Mesenchymal stem cell (in vitro differentiated cells and primary cell): ENCODE results near the gene GALNT16.
A peak's percentile ranks its signal among the peaks of the same experiment; 100 is the strongest.

ENCODE experiments used
- DNase-seq: peaks from one replicate; pipeline ENCODE4 v3.0.0-alpha.2; 2013
- H2AFZ ChIP-seq: one replicate; pipeline ENCODE4 v1.6.1; 2013; ENCODE audit warnings: low read depth, mild to moderate bottlenecking, control low read depth, inconsistent platforms, low read length, moderate library complexity
- H2AK5ac ChIP-seq: 2 replicates; pipeline ENCODE4 v1.6.1; 2013; ENCODE audit warnings: low read length, moderate library complexity, mild to moderate bottlenecking, inconsistent platforms; ENCODE audit not compliant: severe bottlenecking
- H2BK120ac ChIP-seq: one replicate; pipeline ENCODE4 v1.6.1; 2013; ENCODE audit warnings: low read depth, mild to moderate bottlenecking, inconsistent platforms, low read length, moderate library complexity
- H2BK12ac ChIP-seq, 2 experiments: one replicate each; pipeline ENCODE4 v1.6.1; 2013; ENCODE audit warnings: inconsistent platforms in 2 of 2, low read length in 2 of 2, mild to moderate bottlenecking in 2 of 2, moderate library complexity in 2 of 2, control low read depth in 1 of 2
- H2BK15ac ChIP-seq: one replicate; pipeline ENCODE4 v1.6.1; 2013; ENCODE audit warnings: mild to moderate bottlenecking, low read depth, inconsistent platforms; ENCODE audit not compliant: poor library complexity, severe bottlenecking
- H2BK5ac ChIP-seq: 2 replicates; pipeline ENCODE4 v1.6.1; 2013; ENCODE audit warnings: low read depth, mild to moderate bottlenecking, low read length, control low read depth, inconsistent platforms; ENCODE audit not compliant: poor library complexity, severe bottlenecking
- H3K14ac ChIP-seq, 2 experiments: one replicate each; pipeline ENCODE4 v1.6.1; 2013; ENCODE audit warnings: inconsistent platforms in 2 of 2, low read length in 2 of 2, control low read depth in 1 of 2, mild to moderate bottlenecking in 1 of 2, moderate library complexity in 1 of 2
- H3K18ac ChIP-seq, 2 experiments: one replicate each; pipeline ENCODE4 v1.6.1; 2013; ENCODE audit warnings: inconsistent platforms in 2 of 2, low read length in 2 of 2, control low read depth in 1 of 2, low read depth in 1 of 2, mild to moderate bottlenecking in 1 of 2
- H3K23ac ChIP-seq, 2 experiments: one replicate each; pipeline ENCODE4 v1.6.1; 2013; ENCODE audit warnings: inconsistent platforms in 2 of 2, low read length in 2 of 2, mild to moderate bottlenecking in 2 of 2, moderate library complexity in 2 of 2, control low read depth in 1 of 2
- H3K27ac ChIP-seq: 2 replicates; pipeline ENCODE4 v1.5.1; 2013; ENCODE audit warnings: mild to moderate bottlenecking, moderate library complexity, low read length, control low read depth, inconsistent platforms; ENCODE audit not compliant: poor library complexity, severe bottlenecking
- H3K27me3 ChIP-seq, 2 experiments: 2 replicates each; pipeline versions ENCODE4 v1.6.1 to v1.7.0; 2013; ENCODE audit warnings: low read length in 2 of 2, mild to moderate bottlenecking in 2 of 2, moderate library complexity in 2 of 2, control low read depth in 1 of 2, inconsistent platforms in 1 of 2; ENCODE audit not compliant: control insufficient read depth in 1 of 2, insufficient read depth in 1 of 2
- H3K36me3 ChIP-seq, 2 experiments: 2 replicates each; pipeline versions ENCODE4 v1.6.1 to v1.7.0; 2013; ENCODE audit warnings: low read length in 2 of 2, control low read depth in 1 of 2, inconsistent platforms in 1 of 2, low read depth in 1 of 2, mild to moderate bottlenecking in 1 of 2; ENCODE audit not compliant: insufficient read depth in 2 of 2, control insufficient read depth in 1 of 2
- H3K4ac ChIP-seq, 2 experiments: one replicate each; pipeline ENCODE4 v1.6.1; 2013; ENCODE audit warnings: inconsistent platforms in 2 of 2, low read length in 2 of 2, mild to moderate bottlenecking in 2 of 2, moderate library complexity in 2 of 2, control low read depth in 1 of 2, low read depth in 1 of 2
- H3K4me1 ChIP-seq: 2 replicates; pipeline ENCODE4 v1.6.1; 2013; ENCODE audit warnings: low read depth, low read length, control low read depth; ENCODE audit not compliant: control insufficient read depth, insufficient read depth
- H3K4me2 ChIP-seq: 2 replicates; pipeline ENCODE4 v1.6.1; 2013; ENCODE audit warnings: low read length, mild to moderate bottlenecking, inconsistent platforms; ENCODE audit not compliant: poor library complexity, severe bottlenecking
- H3K4me3 ChIP-seq, 2 experiments: 2 replicates each; pipeline versions ENCODE4 v1.5.1 to v1.7.0; 2013; ENCODE audit warnings: low read length in 2 of 2, mild to moderate bottlenecking in 2 of 2, control low read depth in 1 of 2, low read depth in 1 of 2; ENCODE audit not compliant: insufficient read depth in 1 of 2
- H3K79me1 ChIP-seq: replicated peaks from 2 replicates; pipeline ENCODE4 v1.6.1; 2013; ENCODE audit warnings: mild to moderate bottlenecking, control low read depth, low read length, inconsistent platforms; ENCODE audit not compliant: poor library complexity, severe bottlenecking
- H3K9ac ChIP-seq: 2 replicates; pipeline ENCODE4 v1.7.0; 2013; ENCODE audit warnings: mild to moderate bottlenecking, low read length, moderate library complexity
- H3K9me3 ChIP-seq: 2 replicates; pipeline ENCODE4 v1.7.0; 2013; ENCODE audit warnings: mild to moderate bottlenecking, low read length; ENCODE audit not compliant: control insufficient read depth
- H4K8ac ChIP-seq: one replicate; pipeline ENCODE4 v1.6.1; 2013; ENCODE audit warnings: inconsistent platforms, mild to moderate bottlenecking, low read length, moderate library complexity
- H4K91ac ChIP-seq: one replicate; pipeline ENCODE4 v1.6.1; 2013; ENCODE audit warnings: mild to moderate bottlenecking, low read length, inconsistent platforms
- WGBS: methylation state at CpG from one replicate; pipeline ENCODE4 v1.1.7; 2013; ENCODE audit warnings: mixed read lengths; 5-methylcytosine and 5-hydroxymethylcytosine counted together

The GALNT16 gene

DNA sequence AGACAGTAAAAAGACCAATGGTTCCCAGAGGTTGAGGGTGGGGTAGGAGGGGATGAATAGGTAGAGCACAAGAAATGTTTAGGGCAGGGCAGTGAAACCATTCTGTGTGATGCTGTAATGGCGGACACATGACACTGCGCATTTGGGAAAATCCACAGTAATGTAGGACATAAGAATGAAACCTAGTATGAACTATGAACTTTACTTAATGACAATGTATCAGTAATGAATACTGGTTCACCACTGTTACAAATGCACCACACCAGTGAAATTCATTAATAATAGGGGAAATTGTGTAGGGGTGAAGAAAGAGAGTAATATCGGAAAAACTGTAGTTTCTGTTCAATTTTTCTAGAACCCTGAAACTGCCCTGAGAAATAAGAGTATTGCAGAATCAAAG lies 132.5 kb downstream of the GALNT16 start:
- no peak overlapping the region for H3K14ac ChIP-seq
- no peak overlapping the region for H2AK5ac ChIP-seq
- H3K23ac ChIP-seq = no peak overlapping the region
- H2BK120ac ChIP-seq = no peak overlapping the region
- no peak overlapping the region for H2BK5ac ChIP-seq
- DNase-seq = no peak
- H3K9me3 ChIP-seq = no peaks in the 10 kb centered on the region
- no peak overlapping the region for H3K4me2 ChIP-seq
- H3K9ac ChIP-seq = no peak overlapping the region
- peaks cover 6% of the 10 kb centered on the region for H3K79me1 ChIP-seq
- H2BK12ac ChIP-seq = no peak overlapping the region
- WGBS = 100% methylated on average over 1 of the region's 3 CpGs
- H2AFZ ChIP-seq = no peak overlapping the region
- H3K27me3 ChIP-seq = no peaks in the 10 kb centered on the region
- peaks cover 4% of the 10 kb centered on the region for H3K4me1 ChIP-seq
- H2BK15ac ChIP-seq = no peak overlapping the region
- no peak overlapping the region for H4K91ac ChIP-seq
- no peak overlapping the region for H4K8ac ChIP-seq
- no peak overlapping the region for H3K4ac ChIP-seq
- H3K27ac ChIP-seq = no peak overlapping the region
- H3K18ac ChIP-seq = no peak overlapping the region
- no peak overlapping the region for H3K4me3 ChIP-seq
- peaks cover 27 to 80% of the 10 kb centered on the region in 2 experiments for H3K36me3 ChIP-seq

DNA sequence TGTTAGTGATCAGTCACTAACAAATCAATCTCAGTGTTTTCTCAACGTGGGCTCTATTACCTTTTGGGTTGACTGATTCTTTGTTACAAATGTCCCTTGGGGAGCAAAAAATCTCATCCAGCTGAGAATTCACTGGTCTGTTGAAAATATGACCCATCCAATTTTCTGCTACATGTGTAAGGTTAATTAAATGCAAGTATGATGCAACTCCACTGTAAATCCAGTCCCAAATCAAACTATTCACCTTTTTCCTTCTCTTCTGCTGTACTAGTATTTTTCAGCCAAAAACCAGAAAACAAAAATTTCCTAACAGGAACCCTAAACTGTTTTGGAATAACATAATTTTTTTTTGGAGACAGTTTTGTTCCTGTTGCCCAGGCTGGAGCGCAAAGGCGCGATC lies 136.0 kb downstream of the GALNT16 start:
- no peak overlapping the region for H2BK5ac ChIP-seq
- H2AFZ ChIP-seq = no peak overlapping the region
- no peak overlapping the region for H3K14ac ChIP-seq
- H2AK5ac ChIP-seq = no peak overlapping the region
- H3K36me3 ChIP-seq = peaks cover 20 to 55% of the 10 kb centered on the region in 2 experiments
- H3K79me1 ChIP-seq = peaks cover 6% of the 10 kb centered on the region
- H2BK120ac ChIP-seq = no peak overlapping the region
- peaks cover 7% of the 10 kb centered on the region for H3K4me1 ChIP-seq
- H4K91ac ChIP-seq = no peak overlapping the region
- no peaks in the 10 kb centered on the region for H3K27me3 ChIP-seq
- no peak for DNase-seq
- no peak overlapping the region for H2BK15ac ChIP-seq
- H3K9me3 ChIP-seq = no peaks in the 10 kb centered on the region
- H3K27ac ChIP-seq = no peak overlapping the region
- no peak overlapping the region for H3K4me2 ChIP-seq
- H2BK12ac ChIP-seq = no peak overlapping the region
- no peak overlapping the region for H4K8ac ChIP-seq
- 97% methylated on average over 3 of the region's 4 CpGs for WGBS
- H3K4me3 ChIP-seq = no peak overlapping the region
- no peak overlapping the region for H3K4ac ChIP-seq
- no peak overlapping the region for H3K23ac ChIP-seq
- H3K9ac ChIP-seq = peak overlapping the region; percentile 13
- H3K18ac ChIP-seq = no peak overlapping the region

DNA sequence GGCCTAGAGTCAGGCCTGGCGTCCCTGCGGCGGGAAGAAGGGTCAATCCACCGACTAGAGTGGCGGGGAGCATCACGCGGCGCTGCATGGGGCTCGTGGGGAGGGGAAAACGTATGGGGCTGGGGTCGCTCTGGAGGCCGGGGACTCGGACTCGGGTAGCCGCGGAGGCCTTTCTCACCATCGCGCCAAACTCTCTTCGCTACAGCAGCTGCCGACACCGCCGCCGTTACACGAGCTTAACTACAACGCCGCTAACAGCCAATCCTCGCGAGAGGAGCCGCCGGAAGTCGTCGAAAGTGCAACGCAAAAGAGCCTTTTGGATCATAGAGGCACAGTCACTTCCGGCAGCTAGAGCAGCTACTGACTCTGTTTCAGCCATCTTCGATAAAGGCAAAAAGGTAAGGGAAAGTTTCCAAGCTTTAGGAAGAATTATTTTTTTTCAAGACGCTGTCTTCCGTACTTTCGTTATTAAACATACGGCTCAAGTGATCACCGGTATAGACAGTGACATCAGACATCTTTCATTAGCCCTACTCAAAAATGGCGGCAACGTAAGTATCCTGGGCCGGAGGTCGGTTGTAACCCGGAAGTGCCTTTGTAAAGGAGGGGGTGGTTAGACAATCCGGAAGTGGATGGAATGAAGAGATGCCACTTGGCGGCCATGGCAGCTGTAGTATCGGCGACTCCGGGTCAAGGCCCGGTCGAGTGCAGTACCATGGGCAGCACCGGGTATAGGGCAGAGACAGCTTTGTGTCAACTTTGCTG lies 138.3 kb downstream of the GALNT16 start, which contains the start of the genes ERH and SLC39A9:
TSS of gene ERH (minus strand) at position 247 of the 765 bp plus-strand sequence. CDS start at position 181, 66 bp downstream.
TSS of gene SLC39A9 (plus strand) at position 640 of the 765 bp plus-strand sequence. CDS start 678 bp downstream, outside the sequence.
- peak within 1 kb of the TSS; percentile 98 for H3K4me2 ChIP-seq
- peak within 1 kb of the TSS; percentile 94 for H2AK5ac ChIP-seq
- H3K18ac ChIP-seq = peak within 1 kb of the TSS; percentile 16 to 84
- peaks cover 6% of the 10 kb centered on the region for H3K79me1 ChIP-seq
- H3K9me3 ChIP-seq = no peaks in the 10 kb centered on the region
- peak within 1 kb of the TSS; percentile 64 for H3K27ac ChIP-seq
- H4K91ac ChIP-seq = peak within 1 kb of the TSS; percentile 92
- peak; percentile 99 for DNase-seq
- peak within 1 kb of the TSS; percentile 63 for H2BK5ac ChIP-seq
- H3K9ac ChIP-seq = peak within 1 kb of the TSS; percentile 98
- H2BK15ac ChIP-seq = peak within 1 kb of the TSS; percentile 8
- H4K8ac ChIP-seq = peak within 1 kb of the TSS; percentile 93
- no peak within 1 kb of the TSS for H2BK120ac ChIP-seq
- under 1% methylated on average over 52 of the region's 53 CpGs for WGBS
- peak within 1 kb of the TSS; percentile 46 to 81 for H3K4ac ChIP-seq
- H3K4me3 ChIP-seq = peak within 1 kb of the TSS; percentile 77 to 93
- no peak within 1 kb of the TSS for H2AFZ ChIP-seq
- no peak within 1 kb of the TSS for H2BK12ac ChIP-seq
- H3K36me3 ChIP-seq = peaks cover 13 to 34% of the 10 kb centered on the region in 2 experiments
- H3K14ac ChIP-seq = peak within 1 kb of the TSS in 1 of 2 experiments; percentile 74
- H3K27me3 ChIP-seq = no peaks in the 10 kb centered on the region
- H3K4me1 ChIP-seq = peaks cover 7% of the 10 kb centered on the region
- H3K23ac ChIP-seq = peak within 1 kb of the TSS in 1 of 2 experiments; percentile 59

- no peak overlapping the region for H2BK120ac ChIP-seq
- peak overlapping the region; percentile 64 for H3K27ac ChIP-seq
- H3K23ac ChIP-seq = peak overlapping the region in 1 of 2 experiments; percentile 57
- peak overlapping the region; percentile 93 for H4K8ac ChIP-seq
- H2AK5ac ChIP-seq = peak overlapping the region; percentile 94
- H3K9me3 ChIP-seq = no peaks in the 10 kb centered on the region
- H3K4me3 ChIP-seq = peak overlapping the region; percentile 77 to 93
- peak overlapping the region; percentile 92 for H4K91ac ChIP-seq
- H2BK15ac ChIP-seq = peak overlapping the region; percentile 3
- peak overlapping the region; percentile 98 for H3K9ac ChIP-seq
- H2AFZ ChIP-seq = no peak overlapping the region
- peak overlapping the region; percentile 98 for H3K4me2 ChIP-seq
- H3K4ac ChIP-seq = peak overlapping the region; percentile 46 to 81
- H3K36me3 ChIP-seq = peaks cover 10 to 28% of the 10 kb centered on the region in 2 experiments
- H2BK12ac ChIP-seq = no peak overlapping the region
- peak overlapping the region in 1 of 2 experiments; percentile 74 for H3K14ac ChIP-seq
- no peaks in the 10 kb centered on the region for H3K27me3 ChIP-seq
- WGBS = under 1% methylated on average over 17 of the region's 18 CpGs
- DNase-seq = no peak
- H3K4me1 ChIP-seq = peaks cover 7% of the 10 kb centered on the region
- peak overlapping the region; percentile 16 to 84 for H3K18ac ChIP-seq
- peaks cover 4% of the 10 kb centered on the region for H3K79me1 ChIP-seq
- peak overlapping the region; percentile 63 for H2BK5ac ChIP-seq
These were observed 138.9 kb downstream of the GALNT16 start for GRCh38 chr14:69398818-69399210.
